HEK293T (cell line): ENCODE data around the gene JPH4.

ENCODE experiments used
- ARNT ChIP-seq: fragments of 450-650 bp; IDR thresholded peaks from 2 replicates; pipeline ENCODE4 v1.6.1; 2017; ENCODE audit warnings: mild to moderate bottlenecking
- BHLHE40 ChIP-seq: fragments of 450-650 bp; IDR thresholded peaks from 2 replicates; pipeline ENCODE4 v1.6.1; 2016; ENCODE audit warnings: mild to moderate bottlenecking, moderate library complexity, borderline replicate concordance
- CTBP1 ChIP-seq: fragments of 450-650 bp; IDR thresholded peaks from 2 replicates; pipeline ENCODE4 v1.6.1; 2016; ENCODE audit warnings: borderline replicate concordance
- ELF4 ChIP-seq: fragments of 450-650 bp; IDR thresholded peaks from 2 replicates; pipeline ENCODE4 v1.6.1; 2017; ENCODE audit warnings: antibody characterized with exemption
- FOXK2 ChIP-seq: fragments of 450-650 bp; IDR thresholded peaks from 2 replicates; pipeline ENCODE4 v1.6.1; 2016; ENCODE audit warnings: mild to moderate bottlenecking
- FOXM1 ChIP-seq: fragments of 450-650 bp; IDR thresholded peaks from 2 replicates; pipeline ENCODE4 v1.6.1; 2017; ENCODE audit warnings: mild to moderate bottlenecking, borderline replicate concordance
- HDGF ChIP-seq: fragments of 450-650 bp; IDR thresholded peaks from 2 replicates; pipeline ENCODE4 v1.6.1; 2017; ENCODE audit warnings: antibody characterized with exemption, borderline replicate concordance
- LEF1 ChIP-seq: fragments of 450-650 bp; IDR thresholded peaks from 2 replicates; pipeline ENCODE4 v1.6.1; 2017; ENCODE audit warnings: mild to moderate bottlenecking, borderline replicate concordance
- PKNOX1 ChIP-seq: fragments of 450-650 bp; IDR thresholded peaks from 2 replicates; pipeline ENCODE4 v1.6.1; 2016
- SP1 ChIP-seq: fragments of 450-650 bp; IDR thresholded peaks from 2 replicates; pipeline ENCODE4 v1.6.1; 2017
- SUZ12 ChIP-seq: fragments of 450-650 bp; IDR thresholded peaks from 2 replicates; pipeline ENCODE4 v1.6.1; 2016; ENCODE audit warnings: mild to moderate bottlenecking
- TARDBP ChIP-seq: fragments of 450-650 bp; IDR thresholded peaks from 2 replicates; pipeline ENCODE4 v1.6.1; 2016
- ZNF384 ChIP-seq: fragments of 450-650 bp; IDR thresholded peaks from 2 replicates; pipeline ENCODE4 v1.6.1; 2016

GRCh38 chr14:23522643-23523198, 55.9 kb downstream of the JPH4 start:
- TF ChIP-seq TARDBP (no peak), SP1 (no peak), LEF1 (no peak), PKNOX1 (no peak), BHLHE40 (no peak), SUZ12 (no peak), ARNT (no peak), CTBP1 (no peak), ZNF384 (no peak), FOXK2 (no peak), HDGF (no peak), FOXM1 (no peak), ELF4 (no peak)
